WI38 (cell line): Measurements from ENCODE around the gene RNASEL.

Experiments
- H3K4me3 ChIP-seq: 2 replicates; pipeline ENCODE4 v1.5.1; 2011; ENCODE audit warnings: low read depth, mild to moderate bottlenecking, control low read depth, low read length
- TF ChIP-seq, protein P1 (sequence below): IDR thresholded peaks from 2 replicates; pipeline ENCODE4 v1.5.1; 2012; ENCODE audit warnings: low read depth, mild to moderate bottlenecking, control low read depth, low read length

Gene RNASEL

DNA sequence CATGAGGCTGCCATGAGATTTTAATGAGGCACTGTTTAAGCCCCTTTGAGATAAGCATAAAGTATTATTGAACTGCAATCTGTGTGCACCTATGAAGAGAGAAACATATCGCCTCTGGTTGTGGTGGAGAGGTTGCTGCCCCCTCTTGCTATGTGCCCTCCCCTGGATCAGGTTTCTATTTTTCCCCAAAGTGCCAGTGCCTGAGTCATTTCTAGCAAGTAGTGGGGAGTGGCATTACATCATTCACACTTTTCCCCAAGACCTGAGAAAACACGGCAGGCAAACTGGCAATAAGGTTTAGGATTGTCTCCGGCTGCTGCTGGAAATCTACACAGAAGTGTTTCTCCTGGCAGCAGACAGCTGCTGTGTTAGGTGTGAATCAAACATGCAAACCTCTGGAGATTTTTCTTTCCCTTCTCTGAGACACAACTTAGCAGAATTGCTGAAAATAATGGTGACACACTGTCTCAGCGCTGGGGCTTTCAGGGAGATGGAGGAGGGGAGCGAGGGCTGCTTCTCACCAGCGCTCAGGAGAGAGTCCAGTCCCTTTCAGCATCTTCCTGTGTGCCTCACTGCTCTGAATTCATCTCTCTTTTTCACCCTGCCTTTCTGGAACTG, 28.8 kb upstream of the RNASEL start:
- H3K4me3 ChIP-seq = no peak overlapping the region
- TF ChIP-seq, protein P1, sequence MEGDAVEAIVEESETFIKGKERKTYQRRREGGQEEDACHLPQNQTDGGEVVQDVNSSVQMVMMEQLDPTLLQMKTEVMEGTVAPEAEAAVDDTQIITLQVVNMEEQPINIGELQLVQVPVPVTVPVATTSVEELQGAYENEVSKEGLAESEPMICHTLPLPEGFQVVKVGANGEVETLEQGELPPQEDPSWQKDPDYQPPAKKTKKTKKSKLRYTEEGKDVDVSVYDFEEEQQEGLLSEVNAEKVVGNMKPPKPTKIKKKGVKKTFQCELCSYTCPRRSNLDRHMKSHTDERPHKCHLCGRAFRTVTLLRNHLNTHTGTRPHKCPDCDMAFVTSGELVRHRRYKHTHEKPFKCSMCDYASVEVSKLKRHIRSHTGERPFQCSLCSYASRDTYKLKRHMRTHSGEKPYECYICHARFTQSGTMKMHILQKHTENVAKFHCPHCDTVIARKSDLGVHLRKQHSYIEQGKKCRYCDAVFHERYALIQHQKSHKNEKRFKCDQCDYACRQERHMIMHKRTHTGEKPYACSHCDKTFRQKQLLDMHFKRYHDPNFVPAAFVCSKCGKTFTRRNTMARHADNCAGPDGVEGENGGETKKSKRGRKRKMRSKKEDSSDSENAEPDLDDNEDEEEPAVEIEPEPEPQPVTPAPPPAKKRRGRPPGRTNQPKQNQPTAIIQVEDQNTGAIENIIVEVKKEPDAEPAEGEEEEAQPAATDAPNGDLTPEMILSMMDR = no peak

DNA sequence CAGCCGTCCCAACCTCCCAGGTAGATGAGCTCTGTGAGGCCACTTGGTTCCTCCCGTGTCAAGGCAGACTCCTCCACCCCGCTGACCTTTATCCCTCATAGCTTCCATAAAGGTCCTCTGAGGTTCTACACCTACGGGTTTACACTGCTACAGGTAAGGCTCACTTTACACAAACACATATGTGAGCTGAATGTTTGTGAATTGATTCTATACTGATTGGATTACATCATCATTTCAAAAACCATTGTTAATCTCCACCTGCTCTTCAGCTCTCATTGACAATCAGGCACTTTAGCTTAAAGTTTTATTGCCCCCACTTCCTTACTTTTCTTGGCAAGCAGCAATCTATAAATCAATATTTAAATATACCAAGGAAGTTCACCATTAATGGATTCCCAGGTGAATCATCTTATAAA, 28.0 kb upstream of the RNASEL start:
- TF ChIP-seq, protein P1 = no peak
- H3K4me3 ChIP-seq = no peak overlapping the region

DNA sequence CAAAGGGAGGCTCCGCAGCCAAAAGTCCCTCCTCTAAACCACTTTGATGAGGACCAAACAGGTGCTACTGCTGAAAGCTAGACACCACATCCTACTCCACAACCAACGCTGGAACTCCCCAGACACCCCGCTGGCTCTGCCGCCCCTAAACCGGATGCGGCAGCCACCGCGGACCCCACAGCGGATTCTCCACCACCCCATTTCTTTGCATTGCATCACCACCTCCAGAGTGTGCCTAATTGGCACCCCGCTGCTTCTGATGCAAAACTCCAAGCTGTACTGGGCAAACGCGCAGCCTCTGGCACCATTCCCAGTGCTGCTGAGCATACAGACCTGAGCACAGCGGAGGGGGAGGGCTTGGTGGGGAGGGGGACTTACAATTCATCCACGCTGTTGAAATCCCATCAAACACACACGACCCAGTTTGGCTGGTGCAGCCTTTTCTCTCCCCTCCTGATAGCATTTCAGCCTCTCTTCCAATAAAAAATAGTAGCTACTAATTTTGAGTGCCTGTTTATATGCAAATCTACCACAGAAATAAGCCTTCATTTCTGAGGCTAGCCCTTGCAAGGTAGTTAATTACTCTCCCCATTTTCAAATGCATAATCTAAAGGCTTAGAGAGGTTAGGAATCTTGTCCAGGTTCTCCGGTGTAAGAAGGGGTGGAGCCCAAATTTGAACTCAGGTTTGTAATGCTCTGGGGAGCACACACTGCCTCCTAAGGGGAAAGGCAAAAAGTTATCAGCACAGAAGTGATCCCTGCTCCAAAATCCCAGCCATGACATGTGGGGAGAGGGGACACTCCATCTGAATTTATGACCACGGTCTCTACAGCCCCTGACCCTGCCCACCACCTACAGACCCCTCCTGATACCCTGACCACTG, 27.3 kb upstream of the RNASEL start:
- H3K4me3 ChIP-seq = no peak overlapping the region
- TF ChIP-seq, protein P1 = no peak

DNA sequence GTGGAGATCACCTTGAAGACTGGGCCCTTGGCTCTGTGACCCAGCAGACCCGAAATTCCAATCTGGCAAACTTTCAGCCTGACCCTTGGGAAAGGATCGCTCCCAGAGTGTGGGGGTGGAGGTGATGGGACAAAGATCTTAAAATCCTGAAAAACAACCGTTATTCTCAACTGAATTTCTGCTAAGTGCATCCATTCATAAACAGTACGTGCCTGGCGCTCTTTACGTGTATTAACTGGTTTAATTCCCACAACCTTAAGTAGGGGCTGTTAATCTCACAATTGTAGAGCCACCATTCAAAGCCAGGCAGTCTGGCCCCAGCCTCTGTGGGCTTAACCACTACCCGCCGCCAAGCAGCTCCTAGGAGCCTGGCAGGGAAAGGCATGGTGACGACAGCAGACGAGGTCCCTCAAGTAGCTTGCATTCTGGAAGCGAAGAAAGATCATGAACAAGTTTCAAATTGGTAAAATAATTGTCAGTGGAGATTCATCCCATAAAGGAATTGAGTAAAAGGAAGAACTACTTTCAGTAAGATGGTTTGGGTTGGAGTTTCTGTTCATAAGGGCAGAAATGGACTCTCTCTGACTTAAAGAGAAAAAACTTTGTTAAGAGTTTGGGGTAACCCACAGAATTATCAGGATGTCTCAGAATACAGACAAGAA, 26.5 kb upstream of the RNASEL start:
- TF ChIP-seq, protein P1 = no peak
- peak overlapping the region; percentile 56 for H3K4me3 ChIP-seq

DNA sequence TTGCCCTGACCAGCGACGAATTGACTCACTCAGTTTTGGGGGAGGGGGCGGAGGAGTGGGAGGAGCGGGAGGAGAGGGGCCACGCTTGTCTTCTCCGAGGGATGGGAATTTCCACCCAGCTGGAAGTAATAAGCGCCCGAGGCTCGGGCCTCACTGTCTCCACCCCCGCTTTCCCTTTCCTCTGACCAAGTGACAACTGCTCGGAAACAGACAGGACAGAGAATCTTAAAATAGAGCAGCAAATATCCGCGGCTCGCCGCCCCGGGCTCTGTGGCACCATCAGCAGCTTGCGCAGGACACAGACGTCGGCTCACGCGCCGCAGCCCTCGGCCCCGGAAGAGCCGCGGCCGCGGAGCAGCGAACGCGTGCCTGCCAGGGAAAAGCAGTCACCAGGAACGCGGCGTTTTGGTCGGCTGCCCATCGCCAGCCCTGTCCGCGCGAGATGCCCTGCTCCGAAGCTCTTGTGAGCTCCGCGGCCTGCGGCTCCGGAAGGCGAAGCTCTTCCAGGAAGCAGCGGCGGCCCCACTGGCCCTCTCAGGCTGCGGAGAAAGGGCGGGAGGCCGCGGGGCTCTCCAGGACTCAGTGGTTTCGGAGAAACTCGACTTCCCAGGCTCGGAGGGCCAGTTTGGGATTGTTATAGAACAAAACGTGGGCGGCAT, 25.9 kb upstream of the RNASEL start:
- peak overlapping the region; percentile 56 for H3K4me3 ChIP-seq
- TF ChIP-seq, protein P1 = no peak

DNA sequence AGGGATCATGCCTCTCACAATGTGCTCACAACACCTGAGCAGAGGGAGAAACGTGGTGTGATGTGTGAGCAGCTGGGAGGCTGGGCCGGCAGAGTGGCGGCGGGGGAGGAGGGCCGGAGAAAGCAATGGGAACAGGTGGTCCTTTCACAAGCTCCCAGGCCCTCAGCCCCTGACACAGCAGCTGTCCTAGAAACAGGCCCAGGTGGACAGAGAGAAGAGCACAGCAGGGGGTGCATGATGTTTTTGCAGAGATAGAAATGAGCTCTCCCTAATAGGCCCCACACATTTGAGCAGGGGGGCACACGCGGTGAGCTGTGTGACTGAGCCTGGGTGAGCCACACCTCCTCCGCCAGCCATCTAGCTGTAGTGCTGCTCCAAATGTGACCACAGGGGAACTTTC, 22.7 kb upstream of the RNASEL start:
- no peak overlapping the region for H3K4me3 ChIP-seq
- TF ChIP-seq, protein P1 = no peak

DNA sequence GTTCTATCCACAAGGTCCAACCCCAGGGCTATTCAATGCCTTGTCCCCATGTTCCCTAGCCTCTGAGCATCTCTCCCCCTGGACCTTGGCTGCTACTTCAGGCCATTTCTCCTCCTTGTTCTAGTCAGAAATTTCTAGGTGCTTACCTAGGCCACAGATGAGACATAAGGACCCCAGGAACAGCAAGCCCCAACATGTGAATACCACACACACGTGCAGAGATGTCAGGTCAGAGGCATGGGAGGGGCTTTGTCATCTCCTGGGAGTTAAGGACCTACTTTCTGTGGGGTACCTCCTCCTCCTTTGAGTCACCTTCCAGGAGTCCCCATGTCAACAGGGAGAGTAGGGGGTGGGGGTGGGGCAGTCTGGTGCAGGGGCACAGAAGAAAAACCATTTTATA, 22.3 kb upstream of the RNASEL start:
- H3K4me3 ChIP-seq = no peak overlapping the region
- TF ChIP-seq, protein P1 = no peak
